ENCODE measurements around the gene ZNF385C. TPM values are rescaled to one million over a fixed set of nuclear protein-coding genes. Genes with fewer than 3 reads are reported as not detected.

Gene ZNF385C
- total RNA-seq, 1 experiment from 2014 or later: not detected

GRCh38 chr17:42051013-42051400 is 47.3 kb downstream of the ZNF385C start:
- 0 out of 2 replicates have a peak, but pooled peaks cover 4% of the 10 kb centered on the region for H3K27me3 ChIP-seq (replicated peaks)
- H3K27ac ChIP-seq: no peak overlapping the region
- H3K9me3 ChIP-seq (replicated peaks): no peaks in the 10 kb centered on the region
- no peak overlapping the region; the same call in 1 of the 2 replicates for H3K4me3 ChIP-seq
- H3K4me1 ChIP-seq (replicated peaks): peaks cover 5% of the 10 kb centered on the region
- DNase-seq (ENCODE audit: low read depth in 1 of 2, low spot score in 2 of 2): no peak
- H3K36me3 ChIP-seq: no peaks in the 10 kb centered on the region

- H3K36me3 ChIP-seq: no peaks in the 10 kb centered on the region
- H3K27me3 ChIP-seq (replicated peaks): 0 out of 2 replicates have a peak, but pooled peaks cover 4% of the 10 kb centered on the region
- peak; percentile 29 to 61 for DNase-seq (ENCODE audit: low read depth in 1 of 2, low spot score in 2 of 2)
- peak within 1 kb of the TSS; percentile 46 for H3K4me3 ChIP-seq
- H3K4me1 ChIP-seq (replicated peaks): peaks cover 5% of the 10 kb centered on the region
- H3K9me3 ChIP-seq (replicated peaks): no peaks in the 10 kb centered on the region
- H3K27ac ChIP-seq: no peak within 1 kb of the TSS; the same call in 1 of the 2 replicates
These were observed 47.8 kb downstream of the ZNF385C start, which contains the start of gene C17orf113 for GRCh38 chr17:42050393-42051012. TSS of gene C17orf113 (minus strand) at chr17:42050601. CDS start at chr17:42043376, 7,225 bp downstream.

DNA sequence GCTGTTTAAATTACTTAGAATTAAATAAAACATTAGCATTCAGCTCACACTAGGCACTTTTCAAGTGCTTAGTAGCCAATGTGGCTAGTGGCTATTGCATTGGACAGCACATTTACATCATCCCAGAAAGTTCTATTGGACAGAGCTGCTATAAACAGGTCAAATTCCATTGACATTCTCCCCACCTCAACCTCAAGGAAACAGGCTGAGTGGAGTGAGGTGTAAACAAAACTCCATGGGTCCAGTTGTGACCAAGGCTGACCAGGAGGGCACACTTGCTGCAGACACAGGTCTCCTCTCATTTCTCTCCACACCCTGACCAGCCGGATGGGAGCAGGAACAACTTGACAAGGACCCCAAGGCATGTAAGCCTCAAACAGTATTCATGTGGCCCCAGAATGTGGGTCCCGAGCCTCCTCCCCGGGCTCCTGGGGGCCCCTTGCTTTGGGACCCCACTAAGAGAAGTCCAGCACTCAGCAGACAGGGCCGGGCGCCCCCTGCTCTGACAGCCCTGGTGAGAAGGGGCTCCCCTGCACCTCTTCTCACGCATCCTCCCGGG is 48.4 kb downstream of the ZNF385C start:
- H3K4me3 ChIP-seq: peak overlapping the region; percentile 46
- H3K4me1 ChIP-seq (replicated peaks): peaks cover 5% of the 10 kb centered on the region
- no peaks in the 10 kb centered on the region for H3K36me3 ChIP-seq
- no peak overlapping the region; the same call in 1 of the 2 replicates for H3K27ac ChIP-seq
- H3K27me3 ChIP-seq (replicated peaks): 0 out of 2 replicates have a peak, but pooled peaks cover 4% of the 10 kb centered on the region
- no peaks in the 10 kb centered on the region for H3K9me3 ChIP-seq (replicated peaks)
- DNase-seq (ENCODE audit: low read depth in 1 of 2, low spot score in 2 of 2): peak in 1 of 2 experiments; percentile 25

GRCh38 chr17:42047343-42047742 is 50.9 kb downstream of the ZNF385C start:
- no peaks in the 10 kb centered on the region for H3K9me3 ChIP-seq (replicated peaks)
- peaks cover 5% of the 10 kb centered on the region for H3K4me1 ChIP-seq (replicated peaks)
- no peaks in the 10 kb centered on the region for H3K36me3 ChIP-seq
- H3K27ac ChIP-seq: no peak overlapping the region
- no peak for DNase-seq (ENCODE audit: low read depth in 1 of 2, low spot score in 2 of 2)
- H3K4me3 ChIP-seq: no peak overlapping the region
- H3K27me3 ChIP-seq (replicated peaks): no peaks in the 10 kb centered on the region

DNA sequence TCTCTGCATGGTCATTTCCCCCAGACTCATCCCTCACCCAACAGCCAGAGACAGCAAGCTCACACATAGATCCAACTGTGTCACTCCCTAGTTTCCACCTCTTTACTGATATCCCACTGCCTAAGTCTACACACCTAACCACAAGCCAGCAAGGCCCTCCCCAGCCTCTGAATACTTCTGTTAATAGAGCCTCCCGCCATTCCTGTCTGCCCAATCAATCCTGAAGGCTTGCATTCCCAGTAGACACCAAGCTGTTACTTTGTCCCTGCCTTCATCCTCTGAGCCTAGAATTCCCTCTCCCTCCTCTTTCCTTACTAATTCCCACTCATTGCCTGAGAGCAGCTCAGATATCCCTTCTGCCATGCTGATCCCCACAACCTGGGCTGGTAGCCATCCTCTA is 52.6 kb downstream of the ZNF385C start:
- H3K27ac ChIP-seq: no peak overlapping the region
- H3K36me3 ChIP-seq: no peaks in the 10 kb centered on the region
- no peak overlapping the region for H3K4me3 ChIP-seq
- peaks cover 5% of the 10 kb centered on the region for H3K4me1 ChIP-seq (replicated peaks)
- H3K9me3 ChIP-seq (replicated peaks): no peaks in the 10 kb centered on the region
- H3K27me3 ChIP-seq (replicated peaks): no peaks in the 10 kb centered on the region
- DNase-seq (ENCODE audit: low read depth in 1 of 2, low spot score in 2 of 2): no peak

DNA sequence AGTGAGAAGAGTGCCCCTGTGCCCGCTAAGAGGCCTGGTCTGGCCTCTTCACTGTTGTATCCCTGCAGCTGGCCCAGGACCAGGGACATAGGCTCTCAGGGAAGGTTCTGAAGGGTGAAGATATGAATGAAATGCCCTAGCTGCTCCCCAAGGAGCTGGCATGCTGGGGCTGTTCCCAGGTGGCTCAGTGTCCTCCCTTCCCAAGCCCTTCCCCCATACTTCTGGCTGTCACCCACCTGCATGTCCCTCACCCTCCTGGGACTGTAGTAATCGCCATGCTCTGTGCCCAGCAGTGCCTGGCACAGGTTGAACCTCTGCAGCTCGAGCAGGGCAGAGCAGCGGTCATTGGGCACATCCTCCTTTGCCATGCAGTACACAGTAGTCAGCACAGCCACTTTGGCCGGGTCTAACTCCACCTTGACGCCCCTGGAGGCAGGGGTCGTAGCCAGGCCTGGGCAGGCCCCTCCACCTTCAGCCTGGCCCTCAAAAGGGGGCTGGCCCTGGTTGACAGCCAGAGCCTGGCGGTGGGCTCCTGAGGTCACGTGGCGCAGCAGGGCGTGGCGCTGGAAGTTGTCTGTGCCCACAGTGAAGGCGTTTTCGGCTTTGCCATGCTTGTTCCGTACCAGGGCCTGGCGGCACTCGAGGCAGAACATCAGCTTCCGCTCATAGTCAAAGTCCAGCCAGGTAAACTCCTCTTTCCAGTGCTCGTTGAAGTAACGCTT is 55.5 kb downstream of the ZNF385C start:
- Histone ChIP-seq H3K27ac (no peak overlapping the region), H3K4me1 (replicated peaks) (no peaks in the 10 kb centered on the region), H3K27me3 (replicated peaks) (no peaks in the 10 kb centered on the region), H3K4me3 (no peak overlapping the region), H3K36me3 (no peaks in the 10 kb centered on the region), H3K9me3 (replicated peaks) (no peaks in the 10 kb centered on the region)
- DNase-seq (ENCODE audit: low read depth in 1 of 2, low spot score in 2 of 2): no peak

DNA sequence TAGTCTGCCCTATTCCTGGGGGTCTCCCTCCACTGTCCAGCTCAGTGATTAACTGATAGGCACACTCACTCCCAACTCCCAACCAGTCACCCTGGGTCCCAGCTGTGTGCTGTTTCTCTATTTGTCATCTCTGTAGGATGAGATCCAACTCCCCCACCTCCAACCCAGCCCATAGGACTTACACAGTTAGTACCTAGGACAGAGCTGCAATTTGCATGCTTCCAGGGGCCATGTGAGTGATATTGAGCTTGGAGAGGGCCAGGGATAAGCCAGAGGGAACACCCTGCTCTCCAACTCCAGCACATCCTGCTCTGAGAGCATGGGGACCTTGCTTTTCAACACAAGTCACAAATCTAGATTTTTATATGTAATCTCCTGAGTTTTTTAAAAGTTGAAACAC is 56.7 kb downstream of the ZNF385C start:
- H3K9me3 ChIP-seq (replicated peaks): no peaks in the 10 kb centered on the region
- H3K36me3 ChIP-seq: no peaks in the 10 kb centered on the region
- no peaks in the 10 kb centered on the region for H3K27me3 ChIP-seq (replicated peaks)
- no peak for DNase-seq (ENCODE audit: low read depth in 1 of 2, low spot score in 2 of 2)
- no peaks in the 10 kb centered on the region for H3K4me1 ChIP-seq (replicated peaks)
- H3K4me3 ChIP-seq: no peak overlapping the region
- no peak overlapping the region for H3K27ac ChIP-seq

- Histone ChIP-seq H3K36me3 (no peaks in the 10 kb centered on the region), H3K27me3 (replicated peaks) (no peaks in the 10 kb centered on the region), H3K4me1 (replicated peaks) (no peaks in the 10 kb centered on the region), H3K27ac (no peak overlapping the region), H3K9me3 (replicated peaks) (no peaks in the 10 kb centered on the region), H3K4me3 (no peak overlapping the region)
- no peak for DNase-seq (ENCODE audit: low read depth in 1 of 2, low spot score in 2 of 2)
These were observed 57.5 kb downstream of the ZNF385C start for GRCh38 chr17:42040818-42041217.

DNA sequence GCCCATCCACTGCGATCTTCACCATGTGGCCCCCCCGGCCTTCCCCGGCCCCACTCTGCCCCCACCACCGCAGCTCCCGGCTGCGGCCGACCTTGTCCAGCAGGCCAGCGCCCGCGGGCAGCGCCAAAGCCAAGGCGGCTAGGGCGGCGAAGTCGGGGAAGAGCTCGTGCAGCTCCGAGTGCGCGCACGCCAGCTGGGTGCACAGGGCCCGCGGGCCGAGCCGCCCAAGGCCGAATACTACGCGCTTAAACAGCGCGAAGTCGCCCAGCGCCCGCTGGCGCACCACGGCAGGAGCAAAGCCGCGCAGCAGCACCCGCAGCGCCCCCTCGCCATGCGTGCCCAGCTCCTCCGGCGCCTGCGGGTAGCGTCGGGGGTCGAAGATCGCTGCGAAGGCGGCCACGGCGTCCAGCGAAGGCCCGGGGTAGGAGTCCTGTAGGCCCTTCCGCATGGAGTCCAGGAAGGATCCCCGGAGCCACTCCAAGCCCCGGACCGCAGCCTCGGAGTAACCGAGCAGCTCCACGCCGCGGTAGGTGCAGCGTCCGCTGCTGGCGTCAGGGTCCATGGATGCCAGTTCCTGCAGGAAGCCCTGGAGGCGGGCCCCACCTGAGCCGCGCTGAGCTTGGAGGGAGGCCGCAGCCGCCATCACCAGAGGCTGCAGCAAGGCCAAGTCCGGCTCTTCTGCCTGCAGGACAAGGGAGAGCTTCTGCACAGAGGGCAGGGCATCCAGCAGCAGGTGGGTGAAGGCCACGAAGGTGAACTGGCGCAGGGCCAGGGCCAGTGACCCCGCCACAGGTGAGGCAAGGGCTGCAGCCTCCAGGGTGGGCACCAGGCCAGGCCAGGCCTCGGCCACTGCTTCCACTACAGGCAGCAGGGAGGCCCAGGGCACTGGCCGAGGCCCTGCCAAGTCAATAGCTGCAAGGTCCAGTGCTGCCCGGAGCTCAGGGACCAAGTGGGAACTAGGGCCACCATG is 58.2 kb downstream of the ZNF385C start:
- no peak overlapping the region for H3K4me3 ChIP-seq
- H3K27ac ChIP-seq: no peak overlapping the region
- no peak for DNase-seq (ENCODE audit: low read depth in 1 of 2, low spot score in 2 of 2)
- no peaks in the 10 kb centered on the region for H3K9me3 ChIP-seq (replicated peaks)
- no peaks in the 10 kb centered on the region for H3K4me1 ChIP-seq (replicated peaks)
- H3K36me3 ChIP-seq: no peaks in the 10 kb centered on the region
- H3K27me3 ChIP-seq (replicated peaks): no peaks in the 10 kb centered on the region

GRCh38 chr17:42038221-42038973 is 59.9 kb downstream of the ZNF385C start:
- Histone ChIP-seq H3K27me3 (replicated peaks) (no peaks in the 10 kb centered on the region), H3K4me3 (no peak overlapping the region), H3K9me3 (replicated peaks) (no peaks in the 10 kb centered on the region), H3K36me3 (no peaks in the 10 kb centered on the region), H3K27ac (no peak overlapping the region), H3K4me1 (replicated peaks) (no peaks in the 10 kb centered on the region)
- DNase-seq (ENCODE audit: low read depth in 1 of 2, low spot score in 2 of 2): no peak

GRCh38 chr17:42034059-42034458 is 64.2 kb downstream of the ZNF385C start:
- Histone ChIP-seq H3K27ac (no peak overlapping the region), H3K9me3 (replicated peaks) (no peaks in the 10 kb centered on the region), H3K4me1 (replicated peaks) (no peaks in the 10 kb centered on the region), H3K4me3 (no peak overlapping the region), H3K36me3 (no peaks in the 10 kb centered on the region), H3K27me3 (replicated peaks) (no peaks in the 10 kb centered on the region)
- DNase-seq (ENCODE audit: low read depth in 1 of 2, low spot score in 2 of 2): no peak

DNA sequence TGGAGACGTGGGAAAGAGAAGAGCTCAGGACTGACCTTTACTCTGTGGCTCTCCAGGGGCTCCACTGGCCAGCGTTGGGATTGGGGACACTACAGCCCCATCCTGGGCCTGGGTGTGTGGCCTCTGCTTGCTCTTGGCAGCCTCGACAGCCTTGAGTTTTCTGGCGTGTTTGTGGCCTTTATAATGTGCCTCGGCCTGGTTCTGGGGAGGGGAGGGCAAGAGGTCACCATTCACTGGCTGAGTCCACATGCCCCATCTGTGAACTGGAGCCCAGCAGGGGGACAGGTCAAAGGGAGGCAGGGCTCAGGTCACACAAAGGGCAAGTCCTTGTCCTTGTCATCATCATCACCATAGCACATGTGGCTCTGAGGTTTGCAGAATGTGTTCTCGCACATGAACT is 66.7 kb downstream of the ZNF385C start:
- H3K27ac ChIP-seq: no peak overlapping the region
- no peaks in the 10 kb centered on the region for H3K27me3 ChIP-seq (replicated peaks)
- H3K4me1 ChIP-seq (replicated peaks): no peaks in the 10 kb centered on the region
- no peaks in the 10 kb centered on the region for H3K9me3 ChIP-seq (replicated peaks)
- H3K36me3 ChIP-seq: no peaks in the 10 kb centered on the region
- no peak for DNase-seq (ENCODE audit: low read depth in 1 of 2, low spot score in 2 of 2)
- no peak overlapping the region for H3K4me3 ChIP-seq

GRCh38 chr17:42028791-42029127 is 69.5 kb downstream of the ZNF385C start:
- no peaks in the 10 kb centered on the region for H3K27me3 ChIP-seq (replicated peaks)
- DNase-seq (ENCODE audit: low read depth in 1 of 2, low spot score in 2 of 2): no peak
- no peak overlapping the region for H3K27ac ChIP-seq
- H3K9me3 ChIP-seq (replicated peaks): no peaks in the 10 kb centered on the region
- H3K4me3 ChIP-seq: no peak overlapping the region
- peaks cover 20% of the 10 kb centered on the region for H3K4me1 ChIP-seq (replicated peaks)
- H3K36me3 ChIP-seq: peaks cover 17% of the 10 kb centered on the region

All from SJSA1 (cell line).